Measurements from ENCODE around the gene CFAP77.

The CFAP77 gene

GRCh38 chr9:132497731-132498130, 87.7 kb downstream of the CFAP77 start:
- DNase-seq: no peak

DNA sequence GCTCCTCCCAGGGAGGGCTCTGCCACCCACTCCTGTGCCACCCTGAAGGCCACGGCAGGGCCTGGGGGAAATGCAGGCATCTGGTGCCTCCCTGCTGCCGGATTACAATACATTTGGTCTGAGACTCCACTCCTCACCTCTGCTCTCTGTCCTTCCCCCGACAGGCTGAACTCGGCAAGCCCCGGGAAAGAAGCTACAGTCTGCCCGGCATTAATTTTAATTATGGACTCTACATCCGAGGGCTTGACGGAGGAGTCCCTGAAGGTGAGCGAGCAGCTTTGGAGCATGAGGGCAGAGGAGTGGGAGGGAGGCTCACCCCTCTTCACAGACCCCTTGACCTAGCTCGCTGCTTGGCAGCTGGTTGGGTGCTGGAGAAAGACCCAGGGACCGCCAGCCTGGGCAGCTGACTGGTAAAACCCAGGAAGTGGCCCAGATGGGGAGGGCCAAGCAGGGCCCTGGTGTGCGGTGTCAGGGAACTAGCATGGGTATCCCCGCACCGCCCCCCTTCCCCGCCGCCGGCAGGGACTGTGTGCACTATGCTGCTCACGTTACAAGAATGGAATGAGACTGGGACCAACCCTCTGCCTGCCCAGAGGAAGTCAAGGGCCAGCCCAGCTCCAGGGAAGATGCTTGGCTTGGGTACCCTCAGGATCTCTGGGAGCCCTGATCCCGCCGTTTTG, 88.7 kb downstream of the CFAP77 start:
- DNase-seq: no peak

DNA sequence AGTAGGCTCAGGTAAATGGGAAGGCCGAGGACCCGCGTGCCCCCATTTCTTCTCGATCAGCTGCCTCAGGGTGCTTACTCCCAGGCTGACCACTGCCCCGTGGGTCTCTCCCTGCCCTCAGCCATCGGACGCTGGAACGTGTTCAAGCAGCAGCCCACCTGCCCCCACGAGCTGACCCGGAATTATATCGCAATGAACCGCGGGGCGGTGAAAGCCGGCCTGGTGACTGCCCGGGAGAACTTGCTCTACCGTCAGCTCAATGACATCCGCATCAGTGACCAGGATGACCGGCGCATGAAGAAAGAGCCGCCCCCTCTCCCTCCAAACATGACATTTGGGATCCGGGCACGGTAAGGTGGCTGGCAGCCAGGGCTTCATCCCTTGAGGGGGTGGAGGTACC, 89.2 kb downstream of the CFAP77 start:
- no peak for DNase-seq

GRCh38 chr9:132500193-132500592, 90.2 kb downstream of the CFAP77 start:
- DNase-seq: no peak

GRCh38 chr9:132502480-132502879, 92.5 kb downstream of the CFAP77 start:
- no peak for DNase-seq

- no peak for DNase-seq
Observed at GRCh38 chr9:132503116-132503515, 93.1 kb downstream of the CFAP77 start.

GRCh38 chr9:132504488-132504887, 94.5 kb downstream of the CFAP77 start:
- DNase-seq: no peak

GRCh38 chr9:132505991-132506655, 96.1 kb downstream of the CFAP77 start:
- DNase-seq: no peak

DNA sequence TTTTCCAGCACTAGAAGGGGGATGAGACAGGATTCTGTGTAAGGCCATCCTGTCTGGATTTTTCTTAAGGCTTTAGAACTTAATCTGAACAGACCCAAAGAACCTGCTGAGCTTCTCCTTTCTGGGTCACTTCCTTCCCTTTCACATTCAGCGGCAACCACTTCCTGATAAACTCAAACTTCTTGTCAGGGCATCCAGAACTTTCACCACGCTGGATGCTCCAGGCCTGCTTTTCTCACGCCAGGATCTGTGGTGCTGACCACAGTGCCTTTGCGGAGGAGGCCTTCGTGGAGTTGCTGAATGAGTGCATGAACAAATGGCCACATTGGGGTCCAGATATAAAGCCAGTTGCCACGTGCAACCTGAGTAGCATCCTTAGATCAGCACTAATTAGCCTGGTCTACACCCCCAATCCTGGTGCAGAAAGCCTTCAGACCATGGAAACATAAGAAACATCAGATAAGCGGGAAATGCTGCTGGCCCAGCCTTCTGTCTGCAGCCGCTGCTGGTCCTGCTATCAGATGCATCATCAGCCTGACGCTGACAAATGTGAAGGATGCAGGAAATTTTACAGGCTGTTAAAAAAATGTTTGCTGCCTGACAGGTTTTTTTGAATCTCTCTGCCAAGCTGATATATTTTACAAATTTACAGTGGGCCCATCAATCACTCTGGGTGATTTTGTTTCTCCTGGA, 97.1 kb downstream of the CFAP77 start:
- no peak for DNase-seq

DNA sequence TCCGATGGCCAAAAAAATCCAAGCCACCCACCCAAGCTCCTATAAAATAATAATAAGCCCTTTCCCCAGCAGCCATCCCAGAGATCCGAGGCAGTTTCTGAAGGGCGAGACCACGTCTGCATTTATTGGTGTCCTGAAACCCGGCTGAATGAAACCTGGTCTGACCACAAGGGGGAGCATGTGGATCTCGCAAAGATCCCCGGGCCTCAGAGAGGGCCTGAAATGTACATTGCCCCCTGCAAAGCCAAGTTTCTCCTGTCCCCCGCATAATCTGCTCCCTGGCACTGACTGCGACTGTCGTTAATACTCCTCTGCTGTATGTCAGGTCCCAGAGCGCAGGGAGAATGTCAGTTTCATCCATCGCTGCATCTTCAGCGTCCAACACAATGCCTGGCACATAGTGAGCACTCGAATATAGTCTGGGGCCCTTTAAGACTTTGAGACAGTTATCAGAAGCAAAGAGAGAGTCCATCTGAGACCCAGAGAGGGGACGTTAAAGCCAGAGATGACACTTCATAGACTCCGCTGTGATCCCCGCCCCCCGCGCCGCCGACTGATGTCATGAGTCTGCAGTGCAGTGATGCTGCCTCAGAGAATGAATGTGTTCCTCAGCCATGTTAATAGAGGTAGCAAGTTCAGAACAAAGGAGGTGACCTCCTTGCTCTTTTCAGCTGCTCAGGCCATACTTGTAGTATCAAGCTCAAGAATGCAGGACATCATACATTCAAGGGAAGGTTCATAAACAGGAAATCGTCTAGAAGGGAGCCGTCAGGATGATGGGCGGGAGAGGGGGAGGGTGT, 97.9 kb downstream of the CFAP77 start:
- DNase-seq: peak; percentile 56 to 65

DNA sequence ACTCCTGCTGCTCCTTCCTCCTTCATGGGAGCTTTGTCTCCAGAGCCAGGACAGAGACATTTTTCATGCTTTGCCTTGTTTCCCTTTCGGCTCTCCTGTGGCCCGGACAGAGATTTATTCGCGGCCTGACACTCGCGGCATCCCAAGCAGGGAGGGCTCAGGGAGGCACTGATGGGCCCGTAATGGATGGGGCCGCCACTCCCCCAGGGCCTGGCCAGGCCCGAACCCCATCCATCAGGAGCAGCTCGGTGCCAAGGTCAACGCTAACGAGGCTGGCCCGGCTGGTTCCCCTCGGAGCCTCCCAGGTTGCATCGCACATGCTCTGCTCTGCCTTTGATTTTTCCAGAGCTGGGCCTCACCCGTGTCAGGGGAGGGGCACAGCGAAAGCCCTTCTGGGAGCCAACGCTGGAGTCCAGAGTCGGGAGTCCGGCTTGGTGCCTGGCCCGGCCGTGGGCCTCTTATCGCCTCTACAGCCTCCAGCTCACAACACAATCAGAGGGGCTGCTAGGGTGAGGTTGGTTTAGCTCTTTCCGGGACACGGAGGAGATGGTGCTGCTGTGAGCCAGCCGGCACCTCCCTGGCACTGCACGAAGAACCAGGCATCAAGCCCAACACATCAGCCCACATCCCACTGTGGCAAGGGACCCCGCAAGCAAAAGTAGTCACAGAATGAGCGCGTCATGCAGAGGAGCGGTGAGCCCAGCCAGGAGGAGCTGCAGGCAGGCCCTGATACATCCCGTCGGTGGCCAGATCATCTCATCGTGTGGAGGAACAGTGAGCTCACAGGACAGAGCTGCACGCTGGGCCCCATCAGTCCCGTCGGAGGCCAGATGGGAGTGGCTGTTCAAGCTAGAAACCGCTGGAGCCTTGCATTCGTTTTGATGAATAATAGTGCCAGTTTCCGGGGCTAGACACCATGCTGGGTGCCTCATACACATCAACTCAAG, 100.2 kb downstream of the CFAP77 start:
- no peak for DNase-seq

DNA sequence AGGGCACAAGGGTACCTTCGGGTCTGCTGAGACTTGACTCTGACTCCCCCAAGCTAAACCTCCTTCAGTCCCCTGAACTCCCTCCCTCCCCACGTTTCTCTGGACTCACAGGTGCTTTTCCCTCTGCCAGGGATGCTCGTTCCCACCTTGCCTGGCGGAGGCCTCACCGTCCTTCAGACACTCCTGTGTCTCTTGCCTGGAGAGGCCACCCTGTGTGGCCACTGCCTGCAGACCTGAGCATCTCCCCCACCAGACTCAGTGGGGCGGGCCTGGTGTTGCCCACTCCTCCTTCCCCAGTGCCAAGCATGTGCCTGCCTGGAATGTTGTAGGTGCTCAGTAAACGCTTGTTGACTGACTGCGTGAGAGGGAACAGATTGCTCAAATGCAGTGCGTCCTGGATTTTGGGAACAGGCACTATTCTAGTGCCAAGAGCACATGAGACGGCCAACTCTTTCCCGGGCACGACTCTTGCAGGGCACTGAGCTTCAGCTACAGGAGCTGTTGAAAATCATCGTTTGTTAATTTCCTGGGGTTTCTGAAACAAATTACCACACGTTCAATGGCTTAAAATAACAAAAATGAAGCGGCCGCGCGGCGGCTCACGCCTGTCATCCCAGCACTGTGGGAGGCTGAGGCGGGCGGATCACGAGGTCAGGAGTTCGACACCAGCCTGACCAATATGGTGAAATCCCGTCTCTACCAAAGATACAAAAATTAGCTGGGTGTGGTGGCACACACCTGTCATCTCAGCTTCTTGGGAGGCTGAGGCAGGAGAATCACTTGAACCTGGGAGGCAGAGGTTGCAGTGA, 101.4 kb downstream of the CFAP77 start:
- no peak for DNase-seq

DNA sequence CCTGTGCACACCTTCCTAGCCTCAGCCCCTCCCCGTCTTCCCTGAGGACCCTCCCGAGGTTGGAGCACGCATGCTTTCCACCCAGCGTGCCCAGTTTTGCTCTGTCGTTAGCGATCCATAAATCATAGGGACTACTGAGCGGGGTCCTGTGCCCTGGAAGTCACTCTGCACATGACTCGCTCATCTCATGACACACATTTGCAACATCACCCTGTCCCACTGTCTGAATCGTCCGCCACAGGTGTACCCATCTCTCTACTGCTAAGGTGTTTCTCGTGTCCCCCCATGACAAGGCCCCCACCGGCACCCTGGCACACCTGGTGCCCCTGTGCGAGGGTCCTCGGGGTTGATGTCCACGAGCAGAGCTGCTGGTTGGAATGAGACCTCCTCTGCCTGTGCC, 103.4 kb downstream of the CFAP77 start:
- DNase-seq: no peak

- DNase-seq: no peak
Observed at GRCh38 chr9:132514011-132514744, 104.2 kb downstream of the CFAP77 start.

- no peak for DNase-seq
Observed at GRCh38 chr9:132514821-132515220, 104.8 kb downstream of the CFAP77 start.

DNA sequence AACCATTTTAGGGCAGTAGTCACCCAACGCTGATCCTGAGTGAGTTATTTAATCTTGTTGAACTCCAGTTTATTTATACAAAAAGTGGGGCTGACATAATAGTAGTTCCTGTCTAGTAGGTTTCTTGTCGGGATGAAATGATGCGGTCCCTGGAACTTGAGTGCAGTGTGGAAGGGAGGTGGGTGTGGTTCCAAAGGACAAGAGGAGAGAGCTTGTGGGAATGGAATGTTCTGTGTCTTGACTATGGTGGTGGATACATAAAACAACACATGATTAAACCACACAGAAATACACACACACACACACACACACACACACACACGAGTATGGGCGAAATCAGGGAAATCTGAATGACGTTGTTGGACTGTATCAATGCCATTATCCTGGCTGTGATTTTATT, 106.3 kb downstream of the CFAP77 start:
- no peak for DNase-seq

DNA sequence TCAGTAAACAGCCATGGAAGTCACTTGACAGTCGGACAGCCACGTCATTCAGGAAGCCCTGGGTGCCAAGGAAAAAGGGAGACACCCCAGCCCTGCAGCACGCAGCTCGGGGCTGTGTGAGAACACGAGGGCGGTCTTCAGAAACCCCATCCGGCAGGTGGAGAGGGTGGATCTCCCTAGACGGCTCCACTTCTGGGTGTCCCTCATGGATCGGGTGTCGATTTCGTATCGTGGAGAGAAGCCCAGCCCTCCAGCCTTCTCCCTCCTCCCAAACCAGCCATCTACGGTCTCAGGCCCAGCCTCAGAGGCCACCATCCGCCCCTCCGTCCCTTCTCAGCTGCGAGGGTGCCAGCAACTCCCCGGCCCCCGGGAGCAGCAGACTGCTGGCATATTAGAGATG, 106.9 kb downstream of the CFAP77 start:
- no peak for DNase-seq

GRCh38 chr9:132517815-132518550, 108.0 kb downstream of the CFAP77 start:
- no peak for DNase-seq

DNA sequence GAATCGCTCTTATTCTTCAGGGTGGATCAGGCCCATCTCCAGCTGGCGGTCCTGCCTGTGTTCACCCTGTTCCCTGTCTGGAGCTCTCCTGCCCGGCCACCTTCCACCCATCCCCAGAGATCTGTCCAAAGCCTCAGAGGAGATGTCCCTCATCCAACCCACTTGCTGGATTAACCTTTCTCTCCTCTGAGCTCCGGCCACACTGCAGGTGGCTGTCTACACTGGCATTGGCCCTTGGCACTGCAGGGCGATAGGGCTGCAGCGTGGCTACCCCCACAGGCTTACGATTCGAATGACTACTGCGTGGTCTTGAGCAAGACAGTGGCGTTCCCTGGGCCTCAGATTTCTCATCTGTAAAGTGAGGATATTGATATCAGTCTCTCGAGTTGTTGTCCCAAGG, 108.6 kb downstream of the CFAP77 start:
- no peak for DNase-seq

GRCh38 chr9:132519033-132519432, 109.0 kb downstream of the CFAP77 start:
- no peak for DNase-seq
